H1 (cell line): ENCODE results near the gene HOXB13. TPM values are rescaled to one million over a fixed set of nuclear protein-coding genes. Genes with fewer than 3 reads are reported as not detected.
A peak's percentile ranks its signal among the peaks of the same experiment; 100 is the strongest.

Experiments used
- HDAC2 ChIP-seq, 2 experiments: fragments of 300-600 bp in 1 of 2; sonication (generic) in 1 of 2; IDR thresholded peaks; 2 replicates each; pipeline ENCODE4 v1.6.1; 2011 to 2012; ENCODE audit warnings: low read depth in 2 of 2, low read length in 2 of 2, mild to moderate bottlenecking in 2 of 2, moderate library complexity in 2 of 2, borderline replicate concordance in 1 of 2, inconsistent platforms in 1 of 2
- SP1 ChIP-seq: IDR thresholded peaks from 2 replicates; pipeline ENCODE4 v1.6.1; 2011; ENCODE audit warnings: low read depth, low read length
- polyA plus RNA-seq, 7 experiments: library from polyadenylated mRNA; depleted of rRNA in 3 of 7; stranded (reverse) in 5 of 7; unstranded in 2 of 7; fragments of >200 nt in 5 of 7; fragments of 200-250 nt in 2 of 7; gene quantifications; 1 replicate in 5 of 7; 2 replicates in 1 of 7; 4 replicates in 1 of 7; pipeline versions ENCODE4 v1.2.1 to v1.2.3, GENCODE V29; 2011 to 2013; ENCODE audit warnings: missing spikeins in 2 of 7, mixed read lengths in 2 of 7
- total RNA-seq: library from RNA; stranded (reverse); fragmentation: NEBNext Ultra II Directional; extraction: Animal tissue kit (Norgen Biotek cat#: 25700); gene quantifications from 2 replicates; pipeline ENCODE4 v1.2.1, GENCODE V29; 2021
- TF ChIP-seq, protein P1 (sequence below): fragments of 300-600 bp; sonication (generic); IDR thresholded peaks from 2 replicates; pipeline ENCODE4 v1.7.1; 2012; ENCODE audit warnings: low read length, moderate library complexity, mild to moderate bottlenecking, inconsistent platforms; ENCODE audit not compliant: insufficient replicate concordance

The HOXB13 gene
- total and polyA plus RNA-seq, 2 of the 8 experiments (the other 6 are each of a cell fraction or from before 2014, with no cell fraction given): not detected

DNA sequence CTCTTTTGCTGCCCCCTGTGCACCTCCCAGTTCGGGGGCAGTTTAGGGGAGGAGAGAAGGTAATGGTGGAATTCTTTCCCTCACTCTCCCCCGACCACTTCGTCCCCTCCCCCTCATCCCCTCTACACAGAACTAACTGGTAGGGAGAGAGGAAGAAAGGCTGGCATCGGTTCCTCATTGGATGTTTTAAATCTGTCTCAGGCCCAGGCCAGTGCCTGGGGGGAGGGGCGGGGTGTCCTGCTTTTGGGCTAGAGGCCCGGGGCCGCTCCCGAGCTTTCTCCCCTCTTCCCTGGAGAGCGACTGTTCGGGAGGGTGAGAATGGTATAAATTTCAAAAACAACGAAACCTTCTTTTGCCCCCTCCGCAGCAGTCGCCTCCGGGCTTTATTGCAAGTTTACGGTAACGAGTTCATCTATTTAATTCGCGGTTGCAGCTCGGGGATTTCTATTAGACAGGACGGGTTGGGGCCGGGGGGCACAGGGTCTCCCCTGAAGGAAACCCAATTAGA lies 5.6 kb downstream of the HOXB13 start, which contains the start of gene PRAC2 (continued):
- TF ChIP-seq, protein P1, sequence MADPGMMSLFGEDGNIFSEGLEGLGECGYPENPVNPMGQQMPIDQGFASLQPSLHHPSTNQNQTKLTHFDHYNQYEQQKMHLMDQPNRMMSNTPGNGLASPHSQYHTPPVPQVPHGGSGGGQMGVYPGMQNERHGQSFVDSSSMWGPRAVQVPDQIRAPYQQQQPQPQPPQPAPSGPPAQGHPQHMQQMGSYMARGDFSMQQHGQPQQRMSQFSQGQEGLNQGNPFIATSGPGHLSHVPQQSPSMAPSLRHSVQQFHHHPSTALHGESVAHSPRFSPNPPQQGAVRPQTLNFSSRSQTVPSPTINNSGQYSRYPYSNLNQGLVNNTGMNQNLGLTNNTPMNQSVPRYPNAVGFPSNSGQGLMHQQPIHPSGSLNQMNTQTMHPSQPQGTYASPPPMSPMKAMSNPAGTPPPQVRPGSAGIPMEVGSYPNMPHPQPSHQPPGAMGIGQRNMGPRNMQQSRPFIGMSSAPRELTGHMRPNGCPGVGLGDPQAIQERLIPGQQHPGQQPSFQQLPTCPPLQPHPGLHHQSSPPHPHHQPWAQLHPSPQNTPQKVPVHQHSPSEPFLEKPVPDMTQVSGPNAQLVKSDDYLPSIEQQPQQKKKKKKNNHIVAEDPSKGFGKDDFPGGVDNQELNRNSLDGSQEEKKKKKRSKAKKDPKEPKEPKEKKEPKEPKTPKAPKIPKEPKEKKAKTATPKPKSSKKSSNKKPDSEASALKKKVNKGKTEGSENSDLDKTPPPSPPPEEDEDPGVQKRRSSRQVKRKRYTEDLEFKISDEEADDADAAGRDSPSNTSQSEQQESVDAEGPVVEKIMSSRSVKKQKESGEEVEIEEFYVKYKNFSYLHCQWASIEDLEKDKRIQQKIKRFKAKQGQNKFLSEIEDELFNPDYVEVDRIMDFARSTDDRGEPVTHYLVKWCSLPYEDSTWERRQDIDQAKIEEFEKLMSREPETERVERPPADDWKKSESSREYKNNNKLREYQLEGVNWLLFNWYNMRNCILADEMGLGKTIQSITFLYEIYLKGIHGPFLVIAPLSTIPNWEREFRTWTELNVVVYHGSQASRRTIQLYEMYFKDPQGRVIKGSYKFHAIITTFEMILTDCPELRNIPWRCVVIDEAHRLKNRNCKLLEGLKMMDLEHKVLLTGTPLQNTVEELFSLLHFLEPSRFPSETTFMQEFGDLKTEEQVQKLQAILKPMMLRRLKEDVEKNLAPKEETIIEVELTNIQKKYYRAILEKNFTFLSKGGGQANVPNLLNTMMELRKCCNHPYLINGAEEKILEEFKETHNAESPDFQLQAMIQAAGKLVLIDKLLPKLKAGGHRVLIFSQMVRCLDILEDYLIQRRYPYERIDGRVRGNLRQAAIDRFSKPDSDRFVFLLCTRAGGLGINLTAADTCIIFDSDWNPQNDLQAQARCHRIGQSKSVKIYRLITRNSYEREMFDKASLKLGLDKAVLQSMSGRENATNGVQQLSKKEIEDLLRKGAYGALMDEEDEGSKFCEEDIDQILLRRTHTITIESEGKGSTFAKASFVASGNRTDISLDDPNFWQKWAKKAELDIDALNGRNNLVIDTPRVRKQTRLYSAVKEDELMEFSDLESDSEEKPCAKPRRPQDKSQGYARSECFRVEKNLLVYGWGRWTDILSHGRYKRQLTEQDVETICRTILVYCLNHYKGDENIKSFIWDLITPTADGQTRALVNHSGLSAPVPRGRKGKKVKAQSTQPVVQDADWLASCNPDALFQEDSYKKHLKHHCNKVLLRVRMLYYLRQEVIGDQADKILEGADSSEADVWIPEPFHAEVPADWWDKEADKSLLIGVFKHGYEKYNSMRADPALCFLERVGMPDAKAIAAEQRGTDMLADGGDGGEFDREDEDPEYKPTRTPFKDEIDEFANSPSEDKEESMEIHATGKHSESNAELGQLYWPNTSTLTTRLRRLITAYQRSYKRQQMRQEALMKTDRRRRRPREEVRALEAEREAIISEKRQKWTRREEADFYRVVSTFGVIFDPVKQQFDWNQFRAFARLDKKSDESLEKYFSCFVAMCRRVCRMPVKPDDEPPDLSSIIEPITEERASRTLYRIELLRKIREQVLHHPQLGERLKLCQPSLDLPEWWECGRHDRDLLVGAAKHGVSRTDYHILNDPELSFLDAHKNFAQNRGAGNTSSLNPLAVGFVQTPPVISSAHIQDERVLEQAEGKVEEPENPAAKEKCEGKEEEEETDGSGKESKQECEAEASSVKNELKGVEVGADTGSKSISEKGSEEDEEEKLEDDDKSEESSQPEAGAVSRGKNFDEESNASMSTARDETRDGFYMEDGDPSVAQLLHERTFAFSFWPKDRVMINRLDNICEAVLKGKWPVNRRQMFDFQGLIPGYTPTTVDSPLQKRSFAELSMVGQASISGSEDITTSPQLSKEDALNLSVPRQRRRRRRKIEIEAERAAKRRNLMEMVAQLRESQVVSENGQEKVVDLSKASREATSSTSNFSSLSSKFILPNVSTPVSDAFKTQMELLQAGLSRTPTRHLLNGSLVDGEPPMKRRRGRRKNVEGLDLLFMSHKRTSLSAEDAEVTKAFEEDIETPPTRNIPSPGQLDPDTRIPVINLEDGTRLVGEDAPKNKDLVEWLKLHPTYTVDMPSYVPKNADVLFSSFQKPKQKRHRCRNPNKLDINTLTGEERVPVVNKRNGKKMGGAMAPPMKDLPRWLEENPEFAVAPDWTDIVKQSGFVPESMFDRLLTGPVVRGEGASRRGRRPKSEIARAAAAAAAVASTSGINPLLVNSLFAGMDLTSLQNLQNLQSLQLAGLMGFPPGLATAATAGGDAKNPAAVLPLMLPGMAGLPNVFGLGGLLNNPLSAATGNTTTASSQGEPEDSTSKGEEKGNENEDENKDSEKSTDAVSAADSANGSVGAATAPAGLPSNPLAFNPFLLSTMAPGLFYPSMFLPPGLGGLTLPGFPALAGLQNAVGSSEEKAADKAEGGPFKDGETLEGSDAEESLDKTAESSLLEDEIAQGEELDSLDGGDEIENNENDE: peak; percentile 42
- TF ChIP-seq SP1 (0 out of 2 replicates have a peak, but pooled peaks have one; percentile 36), HDAC2 (IDR thresholded peaks at IDR 0.05; ENCODE audit: borderline replicate concordance in 1 of 2, low read depth in 2 of 2, low read length in 2 of 2) (no peak)
